IPS-18c (cell line): ENCODE data around the gene TBC1D2B.
A peak's percentile ranks its signal among the peaks of the same experiment; 100 is the strongest.

Source experiments
- H3K4me3 ChIP-seq: 2 replicates; pipeline ENCODE4 v1.7.0; 2013; ENCODE audit warnings: low read depth, mild to moderate bottlenecking, low read length, moderate library complexity; ENCODE audit not compliant: insufficient read depth
- H3K9me3 ChIP-seq: one replicate; pipeline ENCODE4 v1.6.1; 2013; ENCODE audit warnings: mild to moderate bottlenecking, low read length, moderate library complexity; ENCODE audit not compliant: control insufficient read depth, insufficient read depth

The TBC1D2B gene

GRCh38 chr15:78079298-78080087, 2.0 kb upstream of the TBC1D2B start:
- Histone ChIP-seq H3K9me3 (peaks cover 5% of the 10 kb centered on the region), H3K4me3 (no peak overlapping the region)

- peak overlapping the region; percentile 67 for H3K4me3 ChIP-seq
- H3K9me3 ChIP-seq, result peaks cover 5% of the 10 kb centered on the region
Observed at GRCh38 chr15:78077871-78078210, 330 bp upstream of the TBC1D2B start.

DNA sequence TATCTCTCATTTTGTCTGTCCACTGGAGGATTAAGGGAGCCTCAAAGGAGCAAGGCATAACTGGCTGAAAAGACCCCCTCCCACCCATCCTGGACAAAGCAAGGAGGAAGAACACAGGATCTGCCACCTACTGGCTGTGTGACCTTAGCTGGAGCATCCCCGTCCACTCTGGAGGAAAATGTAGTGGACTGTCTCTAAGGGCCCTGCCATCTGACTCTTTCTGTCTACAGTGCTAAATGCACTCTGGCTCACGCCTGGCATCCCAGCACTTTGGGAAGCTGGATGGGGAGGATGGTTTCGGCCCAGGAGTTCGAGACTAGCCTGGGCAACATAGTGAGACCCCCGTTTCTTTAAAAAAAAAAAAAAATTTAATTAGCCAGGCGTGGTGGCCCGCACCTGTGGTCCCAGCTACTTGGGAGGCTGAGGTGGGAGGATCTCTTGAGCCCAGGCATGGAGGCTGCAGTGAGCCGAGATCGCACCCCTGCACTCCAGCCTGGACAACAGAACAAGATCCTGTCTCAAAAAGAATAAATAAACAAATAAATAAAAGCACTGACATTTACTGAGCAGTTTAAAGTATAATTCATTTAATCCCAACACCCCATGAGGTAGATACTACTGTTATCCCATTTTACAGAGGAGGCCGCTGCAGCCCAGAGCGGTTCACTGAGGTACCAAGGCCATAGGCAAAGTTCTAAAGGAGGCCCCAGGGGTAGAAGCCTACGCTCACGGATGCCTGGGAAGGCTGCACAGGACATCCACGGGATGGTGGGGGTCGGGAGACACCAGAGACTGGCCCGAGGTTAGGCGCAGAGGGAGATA, 1.1 kb downstream of the TBC1D2B start:
- Histone ChIP-seq H3K4me3 (peak overlapping the region; percentile 84), H3K9me3 (peaks cover 2% of the 10 kb centered on the region)

DNA sequence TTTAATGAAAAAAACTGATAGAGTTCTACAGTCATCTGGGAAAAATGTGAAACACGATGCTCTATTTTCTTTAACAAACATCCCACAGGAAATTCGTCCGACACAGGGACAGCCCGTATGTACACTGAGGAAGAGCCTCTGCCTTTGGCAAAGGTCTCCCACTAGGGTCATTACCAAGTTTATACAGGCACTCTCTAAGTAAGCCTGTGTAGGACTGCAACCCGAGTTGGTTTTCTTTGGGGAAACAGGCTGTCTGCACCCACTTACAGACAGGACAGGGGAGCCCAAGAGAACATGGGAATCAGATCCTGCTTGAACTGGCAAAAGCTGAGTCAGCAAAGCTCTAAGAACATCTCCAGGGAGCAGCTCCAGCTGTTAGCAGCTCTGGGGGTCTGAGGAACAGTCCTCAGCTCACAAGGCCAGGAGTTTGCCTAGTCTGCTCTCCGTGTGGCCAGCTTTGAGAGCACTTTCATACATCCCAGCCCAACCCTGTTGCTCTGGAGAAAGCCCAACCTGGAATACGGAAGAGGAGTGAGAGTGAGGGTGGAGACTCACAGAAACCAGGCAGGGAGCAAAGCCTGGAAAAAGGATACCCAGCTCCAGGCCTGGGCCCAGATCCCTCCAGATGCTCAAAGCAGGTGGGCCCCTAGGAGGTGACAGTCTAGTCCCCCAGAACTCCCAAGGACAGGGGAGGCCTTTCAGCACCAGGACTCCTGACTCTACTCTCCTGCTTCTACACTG, 1.9 kb downstream of the TBC1D2B start:
- H3K9me3 ChIP-seq, result peaks cover 2% of the 10 kb centered on the region
- peak overlapping the region; percentile 31; the same call in 1 of the 2 replicates for H3K4me3 ChIP-seq

GRCh38 chr15:78073046-78073787, 4.3 kb downstream of the TBC1D2B start:
- H3K9me3 ChIP-seq, result peaks cover 2% of the 10 kb centered on the region
- H3K4me3 ChIP-seq, result no peak overlapping the region

GRCh38 chr15:78072080-78072892, 5.2 kb downstream of the TBC1D2B start:
- no peak overlapping the region for H3K4me3 ChIP-seq

DNA sequence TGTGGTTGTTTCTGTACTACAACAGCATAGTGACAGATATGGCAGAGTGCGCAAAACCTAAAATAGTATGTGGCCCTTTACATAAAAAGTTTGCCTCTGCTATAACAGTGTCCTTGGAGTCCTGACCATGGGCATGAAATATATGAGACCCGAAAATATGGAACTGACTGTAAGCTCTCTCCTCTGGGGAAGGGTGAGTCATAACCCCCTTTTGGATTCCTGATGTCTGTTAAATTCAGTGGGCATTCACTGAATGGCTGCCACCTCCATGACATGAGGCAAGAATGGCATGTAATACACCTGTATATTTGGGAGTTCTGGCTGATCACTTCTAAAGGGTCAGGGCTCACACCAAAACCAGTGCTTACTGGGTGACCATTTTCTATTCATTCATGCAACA, 6.1 kb downstream of the TBC1D2B start:
- Histone ChIP-seq H3K4me3 (no peak overlapping the region), H3K9me3 (no peaks in the 10 kb centered on the region)

More at GRCh38 chr15:78072080-78072892, 5.2 kb downstream of the TBC1D2B start:
- H3K9me3 ChIP-seq, result peaks cover 2% of the 10 kb centered on the region

- H3K9me3 ChIP-seq, result no peaks in the 10 kb centered on the region
- no peak overlapping the region for H3K4me3 ChIP-seq
Observed at GRCh38 chr15:78070049-78070700, 7.3 kb downstream of the TBC1D2B start.

DNA sequence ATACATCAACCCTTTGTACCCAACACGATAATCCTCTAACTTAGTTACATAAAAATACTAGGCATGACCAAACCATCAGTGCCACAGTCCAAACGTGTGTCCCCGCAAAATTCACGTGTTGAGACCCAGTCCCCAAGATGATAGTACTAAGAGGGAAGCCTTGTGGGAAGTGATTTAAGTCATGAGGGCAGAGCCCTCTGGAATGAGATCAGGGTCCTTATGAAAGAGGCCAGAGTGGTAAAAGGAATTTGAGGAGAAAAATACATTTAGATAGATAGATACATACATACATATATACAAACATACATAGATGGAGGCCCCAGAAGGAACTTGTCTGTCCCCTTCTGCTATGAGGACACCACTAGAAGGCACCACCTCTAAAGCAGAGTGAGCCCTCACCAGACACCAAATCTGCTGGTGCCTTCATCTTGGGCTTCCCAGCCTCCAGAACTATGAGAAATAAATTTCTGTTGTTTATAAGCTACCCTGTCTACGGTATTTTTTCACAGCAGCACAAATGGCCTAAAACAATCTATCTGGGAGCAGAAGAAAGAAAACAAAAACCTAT, 8.0 kb downstream of the TBC1D2B start:
- no peaks in the 10 kb centered on the region for H3K9me3 ChIP-seq
- no peak overlapping the region for H3K4me3 ChIP-seq

DNA sequence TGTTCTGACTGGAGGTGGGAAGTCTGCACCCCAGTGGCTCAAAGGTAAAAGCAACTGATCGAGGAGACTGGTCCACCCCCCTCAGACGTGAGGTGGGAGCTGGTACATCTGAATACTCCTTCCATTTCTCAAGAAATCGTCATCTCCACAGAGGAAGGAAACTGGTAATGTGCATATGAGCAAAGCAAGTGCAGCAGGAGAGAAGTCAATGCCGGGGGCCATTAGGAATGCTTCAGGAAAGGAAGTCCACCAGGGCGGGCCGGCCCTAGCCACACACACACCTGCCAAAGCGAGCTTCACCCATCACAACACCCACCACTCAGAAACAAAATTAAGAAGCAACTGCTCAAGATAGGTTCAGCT, 8.5 kb downstream of the TBC1D2B start:
- H3K4me3 ChIP-seq, result no peak overlapping the region

DNA sequence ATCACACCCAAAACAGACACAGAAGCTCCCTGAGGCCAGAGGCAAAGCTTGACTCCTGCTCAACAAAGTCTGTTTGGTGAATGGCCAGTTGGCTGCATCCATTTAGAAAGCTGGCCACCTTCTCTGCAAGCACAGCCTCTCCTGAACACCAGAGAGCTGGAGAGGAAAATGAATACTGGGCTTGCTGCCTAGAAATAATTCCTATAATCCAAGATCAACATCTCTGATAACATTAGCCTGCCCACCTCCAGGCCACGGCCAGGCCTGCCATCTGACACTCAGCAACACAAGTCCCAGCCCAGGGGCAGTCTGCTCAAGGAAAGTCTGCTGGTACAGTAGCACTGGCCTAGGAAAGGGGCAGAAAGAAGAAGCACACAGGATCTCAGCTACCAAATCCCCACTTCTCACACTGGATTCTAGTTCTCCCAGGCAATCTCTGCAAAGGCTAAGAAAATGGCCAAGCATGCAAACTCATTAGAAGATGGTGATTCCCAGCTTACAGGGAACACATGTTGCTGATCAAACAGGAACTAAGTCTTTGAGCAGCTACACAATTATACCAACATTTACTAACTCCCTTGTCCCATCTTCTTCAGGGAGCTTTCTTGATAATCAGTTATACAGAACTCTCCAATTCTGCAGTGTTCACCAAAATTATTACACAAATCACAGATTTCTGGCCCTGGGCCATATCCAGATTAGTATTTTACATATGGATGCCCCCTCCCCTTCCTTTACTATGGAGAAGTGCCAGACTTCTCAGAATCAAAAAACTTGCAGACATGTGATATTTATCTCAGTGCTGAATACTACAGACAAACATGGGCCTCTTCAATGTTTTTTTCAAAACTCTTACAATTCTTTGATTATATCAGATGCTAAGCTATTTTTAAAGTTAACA, 9.9 kb downstream of the TBC1D2B start:
- no peak overlapping the region for H3K4me3 ChIP-seq

More for the DNA sequence above, 8.5 kb downstream of the TBC1D2B start:
- no peaks in the 10 kb centered on the region for H3K9me3 ChIP-seq

DNA sequence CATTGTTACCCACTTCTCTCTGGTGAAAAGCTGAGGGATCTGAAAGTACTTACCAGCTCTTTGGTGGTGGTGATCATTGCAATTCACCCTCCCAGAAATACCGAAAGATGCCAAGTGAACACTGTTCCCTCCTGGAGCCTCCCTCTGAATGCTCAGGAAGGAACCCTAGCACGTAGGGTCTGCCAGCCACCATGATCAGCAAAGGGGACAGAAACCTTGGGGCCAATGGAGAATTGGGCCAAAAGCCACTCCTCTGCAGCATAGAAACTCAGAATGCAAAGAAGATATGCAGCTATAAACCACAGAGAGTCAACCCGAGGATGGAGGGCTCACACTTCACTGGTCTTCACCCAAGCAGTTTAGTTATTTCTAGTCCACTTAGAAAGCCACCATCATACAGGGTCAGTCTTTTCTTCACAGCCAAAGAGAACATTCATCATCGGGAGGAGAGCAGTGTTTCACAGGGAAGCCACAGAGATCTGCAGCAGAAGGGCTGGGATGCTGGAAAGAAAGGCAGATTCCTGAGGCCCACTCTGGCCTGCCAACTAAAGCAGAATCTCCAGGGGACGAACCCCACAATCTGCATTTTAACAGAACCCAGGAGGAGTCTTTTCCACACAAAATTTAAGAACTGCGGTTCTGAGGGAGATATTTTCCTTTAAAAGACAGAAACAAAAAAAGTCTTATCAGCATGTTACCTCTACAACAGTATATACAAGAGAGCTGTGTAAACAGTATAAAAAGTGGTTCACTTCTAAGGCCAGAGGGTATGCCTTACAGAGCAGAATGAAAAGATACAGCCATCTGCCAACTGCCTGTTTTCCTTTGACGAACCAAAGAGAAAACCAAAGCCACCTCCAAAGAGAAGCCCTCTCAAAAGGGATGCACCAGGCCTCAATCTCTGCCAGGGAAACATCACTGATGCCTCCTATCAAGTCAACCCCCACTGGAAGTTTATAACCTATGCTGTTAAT, 11.3 kb downstream of the TBC1D2B start:
- H3K4me3 ChIP-seq, result no peak overlapping the region

More for the DNA sequence above, 9.9 kb downstream of the TBC1D2B start:
- H3K9me3 ChIP-seq, result no peaks in the 10 kb centered on the region

DNA sequence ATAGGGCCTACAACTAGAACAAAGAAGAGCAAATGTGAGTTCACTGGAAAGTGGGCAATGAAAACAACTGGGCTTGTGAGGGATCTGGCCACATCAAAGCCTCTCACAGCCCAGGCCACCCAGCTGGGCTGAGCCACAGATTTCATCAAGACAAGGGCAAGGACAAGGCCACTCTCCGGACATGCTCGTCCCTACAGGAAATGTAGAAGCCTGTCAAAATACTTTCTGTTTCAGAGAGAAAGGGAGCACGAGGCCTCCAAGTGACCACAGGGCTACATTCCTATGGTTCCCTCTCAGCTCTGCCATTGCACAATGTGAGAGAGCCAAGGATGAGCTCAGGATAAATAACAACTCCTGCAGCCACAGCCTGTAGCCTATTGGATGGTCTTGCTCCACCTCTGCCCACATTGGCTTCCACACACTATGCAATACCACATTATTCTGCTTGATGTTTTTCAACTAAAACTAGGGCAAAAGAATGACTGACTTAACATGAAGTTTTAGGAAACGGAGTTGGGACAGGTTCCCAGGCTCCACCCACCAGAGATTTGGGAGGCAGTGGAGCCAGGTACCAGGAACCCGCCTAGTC, 12.1 kb downstream of the TBC1D2B start:
- Histone ChIP-seq H3K9me3 (no peaks in the 10 kb centered on the region), H3K4me3 (no peak overlapping the region)

More for the DNA sequence above, 11.3 kb downstream of the TBC1D2B start:
- no peaks in the 10 kb centered on the region for H3K9me3 ChIP-seq
